Tongue (tissue), 2 donors: ENCODE results near the gene SND1. TPM values are rescaled to one million over a fixed set of nuclear protein-coding genes. Genes with fewer than 3 reads are reported as not detected.

ENCODE experiments used
- DNase-seq: peaks from one replicate; pipeline ENCODE4 v3.0.0-alpha.2; 2015
- total RNA-seq: library from RNA; depleted of rRNA; stranded (reverse); fragments of >200 nt; gene quantifications from one replicate; pipeline ENCODE4 v1.2.3, GENCODE V29; 2014

The SND1 gene
- total RNA-seq, 1 donor from 2014 or later: 111 TPM

- DNase-seq: peak; percentile 63
Observed at GRCh38 chr7:127973832-127974231, 321.8 kb downstream of the SND1 start.

- DNase-seq: peak; percentile 62
Observed at GRCh38 chr7:127974446-127975035, 322.5 kb downstream of the SND1 start.

GRCh38 chr7:127976056-127976737 is 324.2 kb downstream of the SND1 start:
- DNase-seq: peak; percentile 59

- DNase-seq: no peak
Observed at GRCh38 chr7:127976738-127977120, 324.7 kb downstream of the SND1 start.

- DNase-seq: no peak
Observed at GRCh38 chr7:127978421-127978820, 326.4 kb downstream of the SND1 start.

GRCh38 chr7:127979113-127979727 is 327.2 kb downstream of the SND1 start:
- DNase-seq: no peak

- no peak for DNase-seq
Observed at GRCh38 chr7:127979728-127980126, 327.7 kb downstream of the SND1 start.

- DNase-seq: no peak
Observed at GRCh38 chr7:127980901-127981300, 328.9 kb downstream of the SND1 start.

- DNase-seq: no peak
Observed at GRCh38 chr7:127981965-127982364, 330.0 kb downstream of the SND1 start.

- DNase-seq: no peak
Observed at GRCh38 chr7:127983804-127984332, 331.9 kb downstream of the SND1 start.

GRCh38 chr7:127986581-127987521 is 334.9 kb downstream of the SND1 start:
- DNase-seq: peak; percentile 69

- no peak for DNase-seq
Observed at GRCh38 chr7:127988751-127989150, 336.8 kb downstream of the SND1 start.

- DNase-seq: no peak
Observed at GRCh38 chr7:127993317-127993716, 341.3 kb downstream of the SND1 start.

GRCh38 chr7:127993987-127994386 is 342.0 kb downstream of the SND1 start:
- no peak for DNase-seq

GRCh38 chr7:127995156-127995880 is 343.3 kb downstream of the SND1 start:
- peak; percentile 81 for DNase-seq

GRCh38 chr7:127995881-127996215 is 343.9 kb downstream of the SND1 start:
- no peak for DNase-seq

GRCh38 chr7:127996253-127997071 is 344.5 kb downstream of the SND1 start:
- DNase-seq: no peak

- DNase-seq: no peak
Observed at GRCh38 chr7:127997226-127997922, 345.4 kb downstream of the SND1 start.

GRCh38 chr7:127998671-127999070 is 346.7 kb downstream of the SND1 start:
- no peak for DNase-seq

GRCh38 chr7:128000048-128000447 is 348.1 kb downstream of the SND1 start:
- no peak for DNase-seq
